K562 (cell line): ENCODE results near the gene LRFN2.

ENCODE experiments used
- CBX1 ChIP-seq: sonication (generic); IDR thresholded peaks from 2 replicates; pipeline ENCODE4 v1.6.1; 2016; ENCODE audit warnings: antibody characterized with exemption, low read depth, mild to moderate bottlenecking
- JUN ChIP-seq, 2 experiments: sonication (generic) in 1 of 2; formaldehyde crosslinking in 1 of 2; IDR thresholded peaks; 2 replicates each; pipeline versions ENCODE4 v1.6.1 to v1.8.0; 2012 to 2022; ENCODE audit warnings: borderline replicate concordance in 2 of 2, mild to moderate bottlenecking in 2 of 2, improper control_type of control experiment in 1 of 2, low read depth in 1 of 2, low read length in 1 of 2, missing genetic modification reagents in 1 of 2
- MYC ChIP-seq, 2 experiments: fragments of 250-450 bp in 1 of 2; sonication (Bioruptor Pico) in 1 of 2; IDR thresholded peaks; 2 replicates each; pipeline versions ENCODE4 v1.5.1 to v1.6.1; 2012 to 2021; ENCODE audit warnings: low read depth in 2 of 2, borderline replicate concordance in 1 of 2, improper control_type of control experiment in 1 of 2, low read length in 1 of 2, mild to moderate bottlenecking in 1 of 2, moderate library complexity in 1 of 2
- NEUROD1 ChIP-seq: fragments of 150-350 bp; IDR thresholded peaks from 2 replicates; pipeline ENCODE4 v1.6.1; 2014; ENCODE audit warnings: borderline replicate concordance, low read length, low read depth; ENCODE audit not compliant: partially characterized antibody
- TF ChIP-seq, protein P1 (sequence below): sonication (generic); formaldehyde crosslinking; IDR thresholded peaks from 2 replicates; pipeline ENCODE4 v1.9.0; 2022; ENCODE audit warnings: mild to moderate bottlenecking, missing genetic modification reagents
- TF ChIP-seq, protein P2 (sequence below): fragments of 450-650 bp; IDR thresholded peaks from 2 replicates; pipeline ENCODE4 v1.6.1; 2016; ENCODE audit warnings: antibody characterized with exemption
- TF ChIP-seq, protein P3 (sequence below), 3 experiments: IDR thresholded peaks in 2 of 3; conservative IDR thresholded peaks in 1 of 3; 2 replicates each; pipeline ENCODE4 v1.5.1; 2011 to 2012; ENCODE audit warnings: low read length in 3 of 3, mild to moderate bottlenecking in 3 of 3, control low read depth in 2 of 3, improper control_type of control experiment in 1 of 3, inconsistent platforms in 1 of 3, low read depth in 1 of 3, mixed read lengths in 1 of 3, moderate library complexity in 1 of 3; ENCODE audit not compliant: insufficient read depth in 2 of 3

DNA sequence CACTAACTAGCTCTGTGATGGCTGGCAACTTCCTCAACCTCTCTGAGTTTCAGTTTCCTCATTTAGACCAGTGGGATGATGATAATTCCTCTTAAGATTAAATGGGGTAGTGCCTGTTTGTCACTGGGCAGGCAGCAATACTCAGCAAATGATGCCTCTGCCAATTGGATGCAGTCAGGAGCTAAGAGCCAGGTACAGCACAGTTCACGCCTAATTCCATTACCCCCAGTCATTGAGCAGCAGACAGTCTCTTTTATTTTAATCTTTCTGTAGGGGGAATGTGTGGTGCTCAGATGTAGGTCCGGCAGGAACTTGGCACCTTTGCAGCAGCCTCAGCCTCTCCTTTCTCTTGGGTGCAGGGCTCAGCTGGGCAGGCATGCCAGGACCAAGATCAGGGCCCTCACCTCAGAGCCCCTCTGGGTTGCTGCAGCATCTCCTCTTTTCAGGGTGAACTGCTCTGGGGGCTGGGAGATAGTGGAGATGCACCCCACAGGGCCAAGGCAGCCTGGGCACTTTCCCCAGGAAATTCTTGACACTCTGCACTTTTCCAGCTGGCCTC, 243.8 kb downstream of the LRFN2 start:
- TF ChIP-seq JUN (IDR thresholded peaks at IDR 0.05; ENCODE audit: borderline replicate concordance, low read depth, low read length): no peak
- TF ChIP-seq JUN (CRISPR knock-in tag; IDR thresholded peaks at IDR 0.05; ENCODE audit: borderline replicate concordance): no peak
- TF ChIP-seq, protein P1, sequence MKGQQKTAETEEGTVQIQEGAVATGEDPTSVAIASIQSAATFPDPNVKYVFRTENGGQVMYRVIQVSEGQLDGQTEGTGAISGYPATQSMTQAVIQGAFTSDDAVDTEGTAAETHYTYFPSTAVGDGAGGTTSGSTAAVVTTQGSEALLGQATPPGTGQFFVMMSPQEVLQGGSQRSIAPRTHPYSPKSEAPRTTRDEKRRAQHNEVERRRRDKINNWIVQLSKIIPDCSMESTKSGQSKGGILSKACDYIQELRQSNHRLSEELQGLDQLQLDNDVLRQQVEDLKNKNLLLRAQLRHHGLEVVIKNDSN (CRISPR knock-in tag): no peak
- TF ChIP-seq, protein P2, sequence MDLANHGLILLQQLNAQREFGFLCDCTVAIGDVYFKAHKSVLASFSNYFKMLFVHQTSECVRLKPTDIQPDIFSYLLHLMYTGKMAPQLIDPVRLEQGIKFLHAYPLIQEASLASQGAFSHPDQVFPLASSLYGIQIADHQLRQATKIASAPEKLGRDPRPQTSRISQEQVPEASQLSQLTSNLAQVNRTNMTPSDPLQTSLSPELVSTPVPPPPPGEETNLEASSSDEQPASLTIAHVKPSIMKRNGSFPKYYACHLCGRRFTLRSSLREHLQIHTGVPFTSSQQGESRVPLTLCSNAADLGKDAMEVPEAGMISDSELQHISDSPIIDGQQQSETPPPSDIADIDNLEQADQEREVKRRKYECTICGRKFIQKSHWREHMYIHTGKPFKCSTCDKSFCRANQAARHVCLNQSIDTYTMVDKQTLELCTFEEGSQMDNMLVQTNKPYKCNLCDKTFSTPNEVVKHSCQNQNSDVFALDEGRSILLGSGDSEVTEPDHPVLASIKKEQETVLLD: no peak
- TF ChIP-seq NEUROD1: no peak
- TF ChIP-seq, protein P3, sequence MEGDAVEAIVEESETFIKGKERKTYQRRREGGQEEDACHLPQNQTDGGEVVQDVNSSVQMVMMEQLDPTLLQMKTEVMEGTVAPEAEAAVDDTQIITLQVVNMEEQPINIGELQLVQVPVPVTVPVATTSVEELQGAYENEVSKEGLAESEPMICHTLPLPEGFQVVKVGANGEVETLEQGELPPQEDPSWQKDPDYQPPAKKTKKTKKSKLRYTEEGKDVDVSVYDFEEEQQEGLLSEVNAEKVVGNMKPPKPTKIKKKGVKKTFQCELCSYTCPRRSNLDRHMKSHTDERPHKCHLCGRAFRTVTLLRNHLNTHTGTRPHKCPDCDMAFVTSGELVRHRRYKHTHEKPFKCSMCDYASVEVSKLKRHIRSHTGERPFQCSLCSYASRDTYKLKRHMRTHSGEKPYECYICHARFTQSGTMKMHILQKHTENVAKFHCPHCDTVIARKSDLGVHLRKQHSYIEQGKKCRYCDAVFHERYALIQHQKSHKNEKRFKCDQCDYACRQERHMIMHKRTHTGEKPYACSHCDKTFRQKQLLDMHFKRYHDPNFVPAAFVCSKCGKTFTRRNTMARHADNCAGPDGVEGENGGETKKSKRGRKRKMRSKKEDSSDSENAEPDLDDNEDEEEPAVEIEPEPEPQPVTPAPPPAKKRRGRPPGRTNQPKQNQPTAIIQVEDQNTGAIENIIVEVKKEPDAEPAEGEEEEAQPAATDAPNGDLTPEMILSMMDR (IDR thresholded peaks at IDR 0.05 in 2 of 3, conservative IDR thresholded peaks at IDR 0.05 in 1 of 3; ENCODE audit: insufficient read depth in 2 of 3, low read depth in 1 of 3, low read length in 3 of 3): no peak
- TF ChIP-seq CBX1: no peak
- no peak for TF ChIP-seq MYC (IDR thresholded peaks at IDR 0.05; ENCODE audit: low read depth, low read length)
- TF ChIP-seq MYC (CRISPR knock-in tag; IDR thresholded peaks at IDR 0.05; ENCODE audit: borderline replicate concordance, low read depth): no peak
